NCI-H226 (cell line): ENCODE measurements around the gene LENG8.
"Not testable (repeated sequence)": the region's sequence is repeated elsewhere in the genome, so short reads cannot be mapped to it uniquely, and the experiment has no call there.

Source experiments
- DNase-seq: peaks from one replicate; pipeline ENCODE4 v3.0.0-alpha.2; 2015

Gene LENG8

GRCh38 chr19:54446349-54446748 lies 2.6 kb upstream of the LENG8 start:
- DNase-seq = not testable (repeated sequence)

- DNase-seq = peak; percentile 43
These were observed 792 bp upstream of the LENG8 start for GRCh38 chr19:54448040-54448773.

- no peak for DNase-seq
These were observed 686 bp downstream of the LENG8 start for GRCh38 chr19:54449701-54450069.

- no peak for DNase-seq
These were observed 2.4 kb downstream of the LENG8 start for GRCh38 chr19:54451331-54451871.

GRCh38 chr19:54451997-54452396 lies 3.0 kb downstream of the LENG8 start:
- DNase-seq = no peak

- DNase-seq = no peak
These were observed 3.6 kb downstream of the LENG8 start for GRCh38 chr19:54452626-54453025.

- DNase-seq = no peak
These were observed 5.2 kb downstream of the LENG8 start for GRCh38 chr19:54453921-54454780.

GRCh38 chr19:54454781-54455675 lies 6.0 kb downstream of the LENG8 start:
- no peak for DNase-seq

- no peak for DNase-seq
These were observed 6.9 kb downstream of the LENG8 start for GRCh38 chr19:54455786-54456422.

GRCh38 chr19:54456423-54457373 lies 7.7 kb downstream of the LENG8 start:
- DNase-seq = no peak

GRCh38 chr19:54457773-54458647 lies 9.0 kb downstream of the LENG8 start:
- DNase-seq = no peak

- no peak for DNase-seq
These were observed 9.8 kb downstream of the LENG8 start for GRCh38 chr19:54458648-54459281.

- no peak for DNase-seq
These were observed 10.6 kb downstream of the LENG8 start for GRCh38 chr19:54459282-54460229.

GRCh38 chr19:54460230-54461005 lies 11.4 kb downstream of the LENG8 start:
- DNase-seq = no peak

GRCh38 chr19:54461210-54461609 lies 12.2 kb downstream of the LENG8 start:
- no peak for DNase-seq

GRCh38 chr19:54461613-54462012 lies 12.6 kb downstream of the LENG8 start:
- DNase-seq = no peak

- no peak for DNase-seq
These were observed 13.2 kb downstream of the LENG8 start for GRCh38 chr19:54462047-54462654.
